Neural cell (in vitro differentiated cells): ENCODE results near the gene RBM19.

Experiments
- CTCF ChIP-seq: fragments of 450-650 bp; IDR thresholded peaks from 2 replicates; pipeline ENCODE4 v1.5.1; 2014; ENCODE audit warnings: antibody characterized with exemption, mild to moderate bottlenecking, moderate library complexity; ENCODE audit not compliant: poor library complexity, severe bottlenecking
- EP300 ChIP-seq: fragments of 450-650 bp; conservative IDR thresholded peaks from 2 replicates; pipeline ENCODE4 v1.6.1; 2014; ENCODE audit warnings: antibody characterized with exemption, mild to moderate bottlenecking, moderate library complexity; ENCODE audit not compliant: poor library complexity, severe bottlenecking
- EZH2 ChIP-seq: fragments of 200-600, 300-800 bp; shearing (Covaris generic), sonication (generic); IDR thresholded peaks from 2 replicates; pipeline ENCODE4 v1.6.1; 2014; ENCODE audit warnings: antibody characterized with exemption, low read length, borderline replicate concordance, mild to moderate bottlenecking; ENCODE audit not compliant: insufficient read depth, poor library complexity, severe bottlenecking
- MXI1 ChIP-seq: fragments of 450-650 bp; conservative IDR thresholded peaks from 2 replicates; pipeline ENCODE4 v1.6.1; 2014; ENCODE audit warnings: antibody characterized with exemption, mild to moderate bottlenecking; ENCODE audit not compliant: poor library complexity, severe bottlenecking
- POLR2AphosphoS5 ChIP-seq: IDR thresholded peaks from 2 replicates; pipeline ENCODE4 v1.6.1; 2012
- RAD21 ChIP-seq: fragments of 450-650 bp; conservative IDR thresholded peaks from 2 replicates; pipeline ENCODE4 v1.6.1; 2014; ENCODE audit warnings: antibody characterized with exemption, mild to moderate bottlenecking, moderate library complexity
- REST ChIP-seq: IDR thresholded peaks from 2 replicates; pipeline ENCODE4 v1.6.1; 2012; ENCODE audit warnings: borderline replicate concordance
- SMC3 ChIP-seq: fragments of 450-650 bp; conservative IDR thresholded peaks from 2 replicates; pipeline ENCODE4 v1.6.1; 2014; ENCODE audit warnings: antibody characterized with exemption, mild to moderate bottlenecking, moderate library complexity; ENCODE audit not compliant: poor library complexity
- TAF1 ChIP-seq: IDR thresholded peaks from 2 replicates; pipeline ENCODE4 v1.6.1; 2012; ENCODE audit warnings: low read depth

GRCh38 chr12:113880326-113880725 lies 85.8 kb downstream of the RBM19 start:
- TF ChIP-seq EZH2 (no peak), CTCF (no peak), POLR2AphosphoS5 (peak; percentile 63), SMC3 (no peak), MXI1 (no peak), TAF1 (no peak), EP300 (peak; percentile 79), REST (no peak), RAD21 (no peak)
